NB4 (cell line): ENCODE data around the gene REPS1.

Experiments used
- MYC ChIP-seq: IDR thresholded peaks from 2 replicates; pipeline ENCODE4 v1.6.1; 2011; ENCODE audit warnings: low read depth, low read length
- POLR2A ChIP-seq: IDR thresholded peaks from 2 replicates; pipeline ENCODE4 v1.6.1; 2011; ENCODE audit warnings: mild to moderate bottlenecking; ENCODE audit not compliant: insufficient read length; ENCODE audit errors: extremely low read depth
- TF ChIP-seq, protein P1 (sequence below): IDR thresholded peaks from one replicate; pipeline ENCODE4 v1.5.1; 2012; ENCODE audit warnings: low read depth, low read length
- TF ChIP-seq, protein P2 (sequence below): IDR thresholded peaks from 2 replicates; pipeline ENCODE4 v1.6.1; 2011; ENCODE audit warnings: low read depth, low read length

- TF ChIP-seq, protein P1, sequence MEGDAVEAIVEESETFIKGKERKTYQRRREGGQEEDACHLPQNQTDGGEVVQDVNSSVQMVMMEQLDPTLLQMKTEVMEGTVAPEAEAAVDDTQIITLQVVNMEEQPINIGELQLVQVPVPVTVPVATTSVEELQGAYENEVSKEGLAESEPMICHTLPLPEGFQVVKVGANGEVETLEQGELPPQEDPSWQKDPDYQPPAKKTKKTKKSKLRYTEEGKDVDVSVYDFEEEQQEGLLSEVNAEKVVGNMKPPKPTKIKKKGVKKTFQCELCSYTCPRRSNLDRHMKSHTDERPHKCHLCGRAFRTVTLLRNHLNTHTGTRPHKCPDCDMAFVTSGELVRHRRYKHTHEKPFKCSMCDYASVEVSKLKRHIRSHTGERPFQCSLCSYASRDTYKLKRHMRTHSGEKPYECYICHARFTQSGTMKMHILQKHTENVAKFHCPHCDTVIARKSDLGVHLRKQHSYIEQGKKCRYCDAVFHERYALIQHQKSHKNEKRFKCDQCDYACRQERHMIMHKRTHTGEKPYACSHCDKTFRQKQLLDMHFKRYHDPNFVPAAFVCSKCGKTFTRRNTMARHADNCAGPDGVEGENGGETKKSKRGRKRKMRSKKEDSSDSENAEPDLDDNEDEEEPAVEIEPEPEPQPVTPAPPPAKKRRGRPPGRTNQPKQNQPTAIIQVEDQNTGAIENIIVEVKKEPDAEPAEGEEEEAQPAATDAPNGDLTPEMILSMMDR = no peak
- TF ChIP-seq POLR2A = no peak
- TF ChIP-seq, protein P2, sequence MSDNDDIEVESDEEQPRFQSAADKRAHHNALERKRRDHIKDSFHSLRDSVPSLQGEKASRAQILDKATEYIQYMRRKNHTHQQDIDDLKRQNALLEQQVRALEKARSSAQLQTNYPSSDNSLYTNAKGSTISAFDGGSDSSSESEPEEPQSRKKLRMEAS = no peak
- no peak for TF ChIP-seq MYC
Measured at GRCh38 chr6:138944412-138944811, 43.6 kb downstream of the REPS1 start.
